Measurements from ENCODE around the gene ABTB2. TPM values are rescaled to one million over a fixed set of nuclear protein-coding genes. Genes with fewer than 3 reads are reported as not detected.
"Not testable (repeated sequence)": the region's sequence is repeated elsewhere in the genome, so short reads cannot be mapped to it uniquely, and the experiment has no call there.

ABTB2 gene
- total RNA-seq, 4 donors from 2014 or later, result 5.0 to 44.1 (median 33.0) TPM

DNA sequence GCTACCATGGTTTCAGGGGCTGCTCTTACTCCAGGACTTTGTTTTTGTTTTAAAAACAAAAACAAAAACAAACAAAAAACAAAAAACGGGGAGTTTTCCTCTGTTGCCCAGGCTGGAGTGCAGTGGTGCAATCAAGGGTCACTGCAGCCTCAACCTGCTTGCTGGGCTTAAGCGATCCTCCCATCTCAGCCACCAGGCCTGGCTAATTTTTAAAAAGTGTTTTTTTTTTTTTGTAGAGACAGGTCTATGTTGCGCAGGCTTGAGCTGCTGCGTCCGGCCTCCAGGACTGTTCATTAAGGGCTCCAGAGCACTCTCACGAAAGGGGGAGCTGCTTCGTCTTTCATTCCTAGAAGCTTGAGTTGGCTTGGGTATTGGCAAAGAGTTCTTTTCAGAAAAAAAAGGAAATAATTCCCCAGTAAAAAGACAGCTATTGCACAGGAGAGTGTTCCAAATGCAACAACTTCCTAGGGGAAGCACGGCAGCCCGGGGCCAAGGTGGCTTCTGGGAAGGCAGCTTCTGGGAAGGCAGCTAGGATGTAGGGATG is 173.9 kb downstream of the ABTB2 start:
- H3K27me3 ChIP-seq, result no peaks in the 10 kb centered on the region
- H3K36me3 ChIP-seq, result no peaks in the 10 kb centered on the region
- H3K9me3 ChIP-seq, result no peaks in the 10 kb centered on the region
- no peak for TF ChIP-seq POLR2A (IDR thresholded peaks at IDR 0.05)
- TF ChIP-seq, protein P1, sequence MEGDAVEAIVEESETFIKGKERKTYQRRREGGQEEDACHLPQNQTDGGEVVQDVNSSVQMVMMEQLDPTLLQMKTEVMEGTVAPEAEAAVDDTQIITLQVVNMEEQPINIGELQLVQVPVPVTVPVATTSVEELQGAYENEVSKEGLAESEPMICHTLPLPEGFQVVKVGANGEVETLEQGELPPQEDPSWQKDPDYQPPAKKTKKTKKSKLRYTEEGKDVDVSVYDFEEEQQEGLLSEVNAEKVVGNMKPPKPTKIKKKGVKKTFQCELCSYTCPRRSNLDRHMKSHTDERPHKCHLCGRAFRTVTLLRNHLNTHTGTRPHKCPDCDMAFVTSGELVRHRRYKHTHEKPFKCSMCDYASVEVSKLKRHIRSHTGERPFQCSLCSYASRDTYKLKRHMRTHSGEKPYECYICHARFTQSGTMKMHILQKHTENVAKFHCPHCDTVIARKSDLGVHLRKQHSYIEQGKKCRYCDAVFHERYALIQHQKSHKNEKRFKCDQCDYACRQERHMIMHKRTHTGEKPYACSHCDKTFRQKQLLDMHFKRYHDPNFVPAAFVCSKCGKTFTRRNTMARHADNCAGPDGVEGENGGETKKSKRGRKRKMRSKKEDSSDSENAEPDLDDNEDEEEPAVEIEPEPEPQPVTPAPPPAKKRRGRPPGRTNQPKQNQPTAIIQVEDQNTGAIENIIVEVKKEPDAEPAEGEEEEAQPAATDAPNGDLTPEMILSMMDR (IDR thresholded peaks at IDR 0.05), result no peak
- H3K4me1 ChIP-seq, result no peaks in the 10 kb centered on the region
- no peak for DNase-seq
- no peak overlapping the region for H3K4me3 ChIP-seq
- H3K27ac ChIP-seq, result no peak overlapping the region

DNA sequence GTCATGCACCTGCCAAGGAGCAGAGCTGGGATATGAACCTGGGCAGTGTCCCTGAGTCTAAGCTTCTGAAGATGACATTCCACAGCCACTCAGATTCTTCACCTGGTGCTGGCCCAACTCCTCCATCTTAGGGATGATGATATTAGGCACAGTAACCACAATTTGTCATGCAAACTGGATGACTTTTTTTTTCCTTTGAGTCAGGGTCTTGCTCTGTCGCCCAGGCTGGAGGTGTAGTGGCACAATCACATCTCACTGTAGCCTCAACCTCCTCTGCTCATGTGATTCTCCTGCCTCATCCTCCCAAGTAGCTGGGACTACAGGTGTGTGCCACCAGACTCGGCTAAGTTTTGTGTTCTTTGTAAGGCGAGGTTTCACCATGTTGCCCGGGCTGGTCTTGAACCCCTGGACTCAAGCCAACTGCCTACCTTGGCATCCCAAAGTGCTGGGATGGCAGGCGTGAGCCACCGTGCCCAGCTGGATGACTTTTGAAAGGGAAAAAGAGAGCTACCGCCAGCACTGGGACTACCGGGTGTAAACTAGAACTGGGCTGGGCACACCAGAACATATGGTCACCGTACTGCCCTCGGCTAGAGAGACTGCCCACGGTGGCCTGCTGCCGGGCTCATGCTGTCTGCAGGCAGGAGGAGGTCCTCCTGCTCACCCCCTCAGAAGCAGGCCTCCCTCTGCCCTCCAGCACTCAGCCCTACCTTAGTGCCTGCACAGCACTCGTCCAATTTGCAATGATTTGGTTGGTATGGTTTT is 174.7 kb downstream of the ABTB2 start:
- DNase-seq, result no peak
- Histone ChIP-seq H3K27ac (no peak overlapping the region), H3K36me3 (no peaks in the 10 kb centered on the region), H3K4me1 (no peaks in the 10 kb centered on the region), H3K27me3 (no peaks in the 10 kb centered on the region), H3K9me3 (no peaks in the 10 kb centered on the region), H3K4me3 (no peak overlapping the region)
- TF ChIP-seq, protein P1 (IDR thresholded peaks at IDR 0.05), result no peak
- TF ChIP-seq POLR2A (IDR thresholded peaks at IDR 0.05), result no peak

DNA sequence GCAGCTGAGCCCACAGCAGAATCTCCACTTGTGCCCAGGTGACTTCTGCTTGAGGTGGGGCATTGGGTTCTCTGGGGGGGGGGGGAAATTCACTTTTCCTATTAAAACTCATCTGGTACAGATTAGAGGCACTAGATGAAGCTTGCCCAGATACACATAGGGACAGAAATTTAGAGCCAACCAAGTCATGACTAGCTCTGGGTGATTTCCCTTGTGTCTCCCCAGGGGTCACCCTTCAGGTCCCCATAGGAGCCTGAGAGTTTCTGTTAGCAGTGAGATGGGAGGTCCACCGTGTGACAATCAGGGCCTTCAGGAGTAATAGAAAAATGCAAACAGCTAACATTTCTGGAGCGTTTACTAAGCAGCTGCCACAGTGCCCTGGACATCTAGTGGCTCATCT is 175.4 kb downstream of the ABTB2 start:
- DNase-seq, result no peak
- no peak overlapping the region for H3K4me3 ChIP-seq
- no peaks in the 10 kb centered on the region for H3K4me1 ChIP-seq
- no peak overlapping the region for H3K27ac ChIP-seq
- H3K36me3 ChIP-seq, result no peaks in the 10 kb centered on the region
- no peak for TF ChIP-seq POLR2A (IDR thresholded peaks at IDR 0.05)
- TF ChIP-seq, protein P1 (IDR thresholded peaks at IDR 0.05), result no peak
- H3K9me3 ChIP-seq, result no peaks in the 10 kb centered on the region
- no peaks in the 10 kb centered on the region for H3K27me3 ChIP-seq

DNA sequence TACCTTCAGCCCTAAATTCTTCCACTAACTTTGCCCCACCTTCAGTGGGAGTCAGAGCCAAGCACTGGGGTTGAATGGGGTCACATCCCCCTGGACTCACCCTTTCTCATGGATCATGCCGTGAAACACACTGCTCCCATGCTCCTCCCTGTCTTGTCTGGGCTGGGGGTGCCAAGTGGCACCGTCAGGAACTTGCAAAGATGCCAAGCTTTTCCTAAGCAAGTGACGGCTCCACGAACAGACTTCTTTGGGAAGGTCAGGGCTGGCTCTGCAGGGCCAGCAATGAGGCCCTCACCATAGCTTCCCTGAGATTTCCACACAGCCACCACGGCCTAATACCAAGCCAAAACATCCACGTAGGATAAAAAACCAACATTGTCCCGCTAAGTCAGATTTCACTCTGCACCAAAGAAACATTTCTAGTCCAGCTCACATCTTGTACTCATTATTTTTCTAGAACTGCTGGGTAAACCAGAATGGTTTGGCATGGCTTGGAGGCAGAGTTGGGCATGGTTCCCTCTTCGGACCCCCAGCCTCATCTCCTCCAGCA is 175.9 kb downstream of the ABTB2 start:
- Histone ChIP-seq H3K36me3 (no peaks in the 10 kb centered on the region), H3K9me3 (no peaks in the 10 kb centered on the region), H3K4me1 (no peaks in the 10 kb centered on the region), H3K27me3 (no peaks in the 10 kb centered on the region), H3K4me3 (no peak overlapping the region), H3K27ac (no peak overlapping the region)
- DNase-seq, result no peak
- TF ChIP-seq, protein P1 (IDR thresholded peaks at IDR 0.05), result no peak
- no peak for TF ChIP-seq POLR2A (IDR thresholded peaks at IDR 0.05)

DNA sequence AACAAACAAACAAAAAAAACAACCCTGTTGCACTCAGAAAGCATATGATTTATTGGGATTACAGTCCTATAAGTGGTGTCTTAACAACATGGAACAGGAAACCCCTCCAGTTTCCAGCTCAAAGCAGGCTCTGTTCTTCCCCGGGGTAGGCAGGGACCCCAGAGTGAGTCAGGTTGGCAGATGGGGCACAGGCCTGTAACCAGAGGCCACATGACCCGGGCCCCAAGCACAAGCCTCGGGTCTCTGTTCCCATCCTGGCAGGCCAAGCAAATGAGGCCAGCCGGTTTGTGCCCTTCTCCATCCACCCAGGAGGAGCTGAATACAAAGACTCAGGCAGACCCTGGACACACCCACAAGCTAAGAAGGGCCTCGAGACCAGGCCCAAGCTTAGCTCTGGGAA is 176.6 kb downstream of the ABTB2 start:
- H3K27ac ChIP-seq, result no peak overlapping the region
- H3K4me1 ChIP-seq, result no peaks in the 10 kb centered on the region
- H3K4me3 ChIP-seq, result no peak overlapping the region
- no peak for DNase-seq
- no peaks in the 10 kb centered on the region for H3K9me3 ChIP-seq
- no peak for TF ChIP-seq POLR2A (IDR thresholded peaks at IDR 0.05)
- TF ChIP-seq, protein P1 (IDR thresholded peaks at IDR 0.05), result no peak
- no peaks in the 10 kb centered on the region for H3K27me3 ChIP-seq
- no peaks in the 10 kb centered on the region for H3K36me3 ChIP-seq

DNA sequence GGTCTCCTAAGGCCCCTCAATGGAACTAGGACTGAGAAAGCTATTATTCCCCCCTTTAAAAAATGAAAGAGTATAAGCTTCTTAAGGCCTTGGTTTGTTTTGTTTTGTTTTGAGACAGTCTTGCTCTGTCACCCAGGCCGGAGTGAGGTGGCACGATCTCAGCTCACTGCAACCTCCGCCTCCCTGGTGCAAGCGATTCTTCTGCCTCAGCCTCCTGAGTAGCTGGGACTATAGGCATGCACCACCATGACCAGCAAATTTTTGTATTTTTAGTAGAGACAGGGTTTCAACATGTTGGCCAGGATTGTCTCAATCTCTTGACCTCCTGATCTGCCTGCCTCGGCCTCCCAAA is 177.0 kb downstream of the ABTB2 start:
- H3K36me3 ChIP-seq, H3K4me1 ChIP-seq, DNase-seq, H3K27me3 ChIP-seq, H3K27ac ChIP-seq, H3K9me3 ChIP-seq, H3K4me3 ChIP-seq: not testable (repeated sequence)

Data from Peyer's patch (tissue), 4 donors.